NCI-H510A treated with DMSO at 0.1 percent for 48 hours (cell line): ENCODE measurements around the gene TNFRSF17.
A peak's percentile ranks its signal among the peaks of the same experiment; 100 is the strongest.
"Not testable (repeated sequence)": the region's sequence is repeated elsewhere in the genome, so short reads cannot be mapped to it uniquely, and the experiment has no call there.

Source experiments
- DNase-seq: peaks from one replicate; lab custom pipeline; 2025; lab: John Stamatoyannopoulos, UW

Gene TNFRSF17

DNA sequence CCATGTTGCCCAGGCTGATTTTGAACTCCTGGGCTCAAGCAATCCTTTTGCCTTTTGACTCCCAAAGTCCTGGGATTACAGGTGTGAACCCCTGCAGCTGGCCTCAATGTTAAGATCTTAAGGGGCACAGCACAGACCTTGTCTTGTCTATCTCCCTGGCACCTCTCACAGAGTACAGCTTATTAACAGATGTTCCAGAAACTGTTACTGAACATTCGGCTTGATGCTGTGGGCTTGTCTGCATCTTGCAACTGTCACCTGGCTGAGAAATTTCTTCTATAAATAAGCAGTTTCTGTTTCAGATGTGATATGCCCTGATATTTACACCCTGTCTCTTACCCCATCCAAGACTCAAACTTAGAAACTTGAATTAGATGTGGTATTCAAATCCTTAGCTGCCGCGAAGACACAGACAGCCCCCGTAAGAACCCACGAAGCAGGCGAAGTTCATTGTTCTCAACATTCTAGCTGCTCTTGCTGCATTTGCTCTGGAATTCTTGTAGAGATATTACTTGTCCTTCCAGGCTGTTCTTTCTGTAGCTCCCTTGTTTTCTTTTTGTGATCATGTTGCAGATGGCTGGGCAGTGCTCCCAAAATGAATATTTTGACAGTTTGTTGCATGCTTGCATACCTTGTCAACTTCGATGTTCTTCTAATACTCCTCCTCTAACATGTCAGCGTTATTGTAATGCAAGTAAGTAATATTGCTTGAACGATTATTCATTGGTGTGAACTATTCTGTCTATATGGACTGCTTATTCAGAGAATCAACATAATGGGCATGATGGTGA, at the start of gene TNFRSF17:
Gene TNFRSF17, plus strand, starts transcription at position 450 of the 791 bp plus-strand sequence. Its CDS starts 115 bp downstream, at position 565.
- no peak for DNase-seq

DNA sequence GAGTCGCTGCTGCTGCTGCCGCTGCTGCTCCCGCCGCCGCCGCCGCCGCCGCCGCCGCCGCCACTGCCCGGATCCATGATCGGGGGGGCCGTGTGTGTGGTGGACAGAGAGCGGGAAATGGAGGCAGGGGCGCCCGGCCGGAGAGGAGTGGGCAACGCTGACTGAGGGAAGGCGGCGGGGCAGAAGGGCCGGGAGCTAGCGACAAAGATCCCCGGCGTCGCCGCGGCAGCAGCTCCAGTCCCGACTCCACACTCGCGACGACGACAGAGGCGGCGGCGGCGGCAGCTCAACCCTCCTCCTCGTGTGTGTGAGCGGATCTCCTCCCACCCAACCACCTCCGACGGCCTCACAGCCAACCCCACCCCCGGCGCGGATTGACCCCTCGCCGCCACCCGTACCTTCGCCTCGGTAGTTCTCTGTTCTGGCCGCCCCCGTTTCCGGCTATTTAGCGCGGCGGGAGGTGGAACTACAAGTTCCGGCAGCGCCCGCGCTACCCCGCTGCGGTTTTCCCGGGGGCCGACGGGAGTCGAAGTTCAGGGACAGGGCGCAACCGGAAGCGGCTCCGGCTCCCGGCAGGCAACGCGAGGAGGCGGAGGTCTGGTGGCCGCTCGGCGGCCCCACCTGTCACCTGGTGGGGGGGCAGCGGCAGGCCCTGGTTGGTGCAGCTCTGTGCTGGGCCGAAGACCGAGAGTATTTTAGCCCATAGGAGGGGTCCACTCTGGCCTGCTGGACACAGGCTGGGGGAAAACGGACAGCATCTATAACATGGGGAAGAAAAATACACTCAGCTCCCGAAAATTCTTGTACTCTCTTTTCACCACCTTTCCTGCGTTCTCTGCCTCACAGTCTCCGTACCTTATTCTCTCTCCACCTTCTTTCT, 49.1 kb upstream of the TNFRSF17 start, which contains the start of gene GSPT1:
Gene GSPT1, minus strand, starts transcription at position 313 of the 880 bp plus-strand sequence. Its CDS starts 236 bp downstream, at position 77.
- peak; percentile 91 for DNase-seq

DNA sequence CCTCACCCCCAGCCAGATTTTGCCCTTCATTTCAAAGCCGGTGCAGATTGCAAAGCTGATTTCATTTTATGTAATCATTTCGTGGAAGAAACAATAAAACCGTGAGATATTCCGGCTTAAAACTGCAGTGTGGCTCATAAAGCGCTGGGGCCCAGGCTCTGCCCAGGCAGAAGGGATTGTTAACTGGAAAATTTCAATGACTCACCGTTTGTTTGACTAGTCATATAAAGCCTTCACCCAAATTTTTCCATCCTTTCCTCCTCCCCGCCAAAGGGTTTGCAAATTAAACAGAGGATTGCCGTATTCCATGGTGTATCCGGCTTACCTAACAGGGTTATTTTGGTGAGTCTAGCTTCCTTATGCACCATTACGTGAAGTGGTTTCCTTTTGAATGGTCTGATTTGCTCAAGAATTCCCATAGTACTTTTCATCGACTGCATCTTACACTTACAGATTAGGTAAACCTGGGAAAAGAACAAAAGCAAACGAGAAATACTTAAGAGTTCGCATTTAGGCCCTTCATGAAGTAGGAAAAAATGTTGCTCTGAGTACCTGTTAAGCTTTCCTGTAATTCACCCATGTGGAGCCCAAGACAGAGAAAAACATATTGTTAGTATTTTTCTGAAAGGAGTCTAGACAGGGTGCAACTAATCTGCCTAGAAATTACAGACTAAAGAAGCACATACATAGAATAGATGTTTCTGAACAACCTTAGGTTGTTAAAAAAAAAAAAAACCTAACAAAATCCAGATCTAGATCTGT, 48.3 kb upstream of the TNFRSF17 start:
- peak; percentile 15 for DNase-seq

DNA sequence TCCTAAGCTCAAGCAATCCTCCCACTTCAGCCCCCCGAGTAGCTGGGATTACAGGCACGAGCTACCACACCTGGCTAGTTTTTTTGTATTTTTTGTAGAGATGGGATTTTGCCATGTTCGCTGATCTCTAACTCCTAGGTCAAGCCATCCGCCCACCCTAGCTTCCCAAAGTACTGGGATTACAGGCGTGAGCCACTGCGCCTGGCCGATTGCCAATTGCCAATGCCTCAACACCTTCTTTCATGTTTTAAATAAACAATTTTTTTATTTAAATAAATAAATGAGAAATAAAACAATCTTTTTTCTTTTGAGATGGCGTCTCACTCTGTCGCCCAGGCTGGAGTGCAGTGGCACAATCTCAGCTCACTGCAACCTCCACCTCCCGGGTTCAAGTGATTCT, 41.0 kb upstream of the TNFRSF17 start:
- not testable (repeated sequence) for DNase-seq

DNA sequence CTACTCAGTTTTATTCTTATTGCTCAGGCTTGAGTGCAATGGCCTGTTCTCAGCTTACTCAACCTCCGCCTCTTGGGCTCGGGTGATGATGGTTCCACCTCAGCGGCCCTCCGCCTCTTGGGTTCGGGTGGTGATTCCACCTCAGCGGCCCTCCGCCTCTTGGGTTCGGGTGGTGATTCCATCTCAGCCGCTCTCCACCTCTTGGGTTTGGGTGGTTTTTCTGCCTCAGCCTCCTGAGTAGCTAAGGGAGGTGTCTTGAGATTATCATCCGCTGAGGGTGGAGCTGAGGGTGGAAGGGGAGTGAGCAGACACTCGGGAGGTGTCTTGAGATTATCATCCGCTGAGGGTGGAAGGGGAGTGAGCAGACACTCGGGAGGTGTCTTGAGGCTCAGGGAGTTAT, 37.7 kb upstream of the TNFRSF17 start:
- DNase-seq, result not testable (repeated sequence)

DNA sequence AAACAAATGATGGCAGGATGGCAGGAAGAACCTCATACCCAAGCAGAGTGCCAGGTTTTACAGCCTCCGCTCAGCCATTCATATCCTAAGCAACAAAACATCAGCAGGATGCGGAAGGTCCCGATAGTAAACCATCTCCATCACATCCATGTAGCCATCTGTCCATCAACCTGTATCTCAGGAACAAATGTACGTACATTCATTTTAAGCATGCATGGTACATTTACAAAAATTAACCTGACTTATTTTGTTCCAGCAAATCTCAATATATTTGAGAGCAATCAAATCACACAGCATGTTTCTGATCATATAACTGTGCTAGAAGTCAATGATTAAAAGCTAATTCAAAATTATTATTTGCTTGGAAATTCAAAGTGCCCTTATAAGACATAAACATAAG, 23.1 kb upstream of the TNFRSF17 start, which contains the start of gene NPIPB2:
Gene NPIPB2, minus strand, starts transcription at position 101 of the 400 bp plus-strand sequence. Its CDS starts 0 bp downstream, at position 101.
- DNase-seq, result not testable (repeated sequence)

DNA sequence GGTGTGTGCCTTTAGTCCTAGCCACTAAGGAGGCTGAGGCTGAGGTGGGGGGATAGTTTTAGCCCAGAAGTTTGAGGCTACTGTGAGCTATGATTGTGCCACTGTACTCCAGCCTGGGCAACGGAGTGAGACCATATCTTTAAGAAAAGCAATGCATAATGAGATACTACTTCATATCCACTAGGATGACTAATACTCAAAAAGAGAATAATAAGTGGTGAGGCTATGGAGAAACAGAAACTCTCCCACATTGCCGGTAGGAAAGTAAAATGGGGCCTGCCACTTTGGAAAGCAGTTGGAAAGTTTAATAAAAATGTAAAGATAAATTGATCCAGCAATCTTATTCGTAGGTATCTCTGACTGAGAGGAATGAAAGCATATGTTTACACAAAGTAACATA, 18.6 kb upstream of the TNFRSF17 start:
- no peak for DNase-seq

DNA sequence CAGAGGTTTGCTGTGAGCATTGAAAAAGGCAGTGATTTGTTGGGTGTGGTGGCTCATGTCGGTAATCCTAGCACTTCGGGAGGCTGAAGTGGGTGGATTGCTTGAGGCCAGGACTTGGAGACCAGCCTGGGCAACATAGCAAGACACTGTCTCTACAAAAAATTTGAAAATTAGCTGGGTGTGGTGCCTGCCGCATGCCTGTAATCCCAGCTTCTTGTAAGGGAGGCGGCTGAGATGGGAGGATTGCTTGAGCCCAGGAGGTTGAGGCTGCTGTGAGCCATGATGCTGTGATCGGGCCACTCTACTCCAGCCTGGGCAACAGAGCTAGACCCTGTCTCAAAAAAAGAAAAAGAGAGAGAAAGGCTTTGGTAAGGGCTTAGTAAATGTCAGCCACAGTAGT, 16.2 kb upstream of the TNFRSF17 start:
- DNase-seq, result no peak

DNA sequence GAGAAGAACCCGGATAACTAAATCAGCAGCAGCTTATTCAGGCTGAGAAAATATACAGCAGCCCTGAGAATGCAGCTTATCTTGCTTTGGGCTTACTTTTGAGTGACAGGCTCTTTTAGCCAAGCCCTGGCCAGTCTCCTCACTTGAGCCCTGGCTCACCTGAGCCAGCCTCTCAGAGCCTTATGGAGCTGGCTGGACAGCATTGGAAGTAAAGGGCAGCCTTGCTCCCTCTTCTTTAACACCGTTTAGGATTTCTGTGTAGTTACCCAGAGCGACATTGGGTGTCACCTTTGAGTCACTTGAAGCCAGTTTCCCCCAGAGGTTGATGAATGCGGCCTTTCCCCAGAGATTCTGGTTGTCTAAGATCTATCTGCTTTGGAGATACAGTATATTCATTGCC, 15.5 kb upstream of the TNFRSF17 start:
- DNase-seq, result peak; percentile 28

DNA sequence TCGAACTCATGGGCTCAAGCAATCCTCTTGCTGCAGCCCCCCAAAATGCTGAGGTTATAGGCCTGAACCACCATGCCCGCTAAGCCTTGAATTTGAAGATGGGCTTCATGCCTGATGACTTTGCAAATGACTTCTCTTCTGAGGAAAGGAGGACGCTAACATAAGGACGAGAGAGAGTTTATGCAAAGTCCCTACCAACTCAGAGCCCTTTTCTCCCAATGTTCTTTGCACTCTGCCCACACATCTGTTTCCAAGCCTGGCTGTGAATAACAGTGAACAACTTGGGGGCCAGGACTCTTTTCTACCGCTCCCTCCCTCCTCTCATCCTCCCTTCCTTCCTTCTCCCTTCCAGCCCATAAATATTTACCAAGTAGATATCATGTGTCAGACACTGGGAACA, 14.6 kb upstream of the TNFRSF17 start:
- no peak for DNase-seq

DNA sequence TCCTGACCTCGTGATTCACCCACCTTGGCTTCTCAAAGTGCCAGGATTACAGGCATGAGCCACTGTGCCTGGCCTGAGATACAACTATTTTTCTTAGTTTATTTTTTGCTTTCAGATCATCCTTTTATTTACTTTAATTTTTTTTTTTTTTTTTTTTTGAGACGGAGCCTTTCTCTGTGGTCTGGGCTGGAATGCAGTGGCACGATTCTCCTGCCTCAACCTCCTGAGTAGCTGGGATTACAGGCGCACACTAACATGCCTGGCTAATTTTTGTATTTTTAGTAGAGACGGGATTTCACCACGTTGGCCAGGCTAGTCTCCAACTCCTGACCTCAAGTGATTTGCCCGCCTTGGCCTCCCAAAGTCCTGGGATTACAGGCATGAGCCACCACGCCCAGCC, 11.4 kb upstream of the TNFRSF17 start:
- not testable (repeated sequence) for DNase-seq

DNA sequence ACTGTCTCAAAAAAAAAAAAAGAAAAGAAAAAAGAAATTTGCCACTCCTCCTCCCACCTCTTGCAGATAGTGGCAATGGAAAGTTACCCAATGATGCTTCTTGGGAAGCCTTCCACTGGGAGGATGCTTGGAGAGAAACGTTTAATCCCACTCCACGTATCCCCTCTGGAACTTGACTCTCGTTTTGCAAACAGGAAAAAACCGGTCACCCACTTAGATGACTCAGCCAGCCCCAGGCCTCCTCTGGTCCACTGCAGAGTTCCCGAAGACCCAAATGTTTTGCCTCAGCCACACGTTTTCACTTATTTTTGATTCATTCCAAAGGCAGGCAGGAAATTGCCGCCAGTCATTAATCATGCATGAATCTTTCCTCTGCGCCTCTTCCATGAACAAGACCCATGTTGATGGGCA, 9.3 kb upstream of the TNFRSF17 start:
- DNase-seq, result no peak

DNA sequence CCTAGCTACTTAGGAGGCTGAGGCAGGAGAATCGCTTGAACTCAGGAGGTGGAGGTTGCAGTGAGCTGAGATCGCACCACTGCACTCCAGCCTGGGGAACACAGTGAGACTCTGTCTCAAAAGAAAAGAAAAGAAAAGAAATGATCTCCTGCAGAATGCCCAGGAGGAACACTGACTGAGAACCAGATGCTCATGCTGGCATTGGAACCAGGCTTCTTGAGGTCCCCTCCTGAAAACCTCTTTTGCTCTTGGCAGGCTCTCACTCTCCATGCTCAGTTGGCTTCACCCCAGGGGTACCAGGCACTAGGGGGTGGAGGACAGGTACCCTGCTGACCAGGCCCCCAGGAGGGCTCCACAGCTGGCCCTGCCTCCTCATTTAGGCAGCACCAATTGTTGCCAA, 8.5 kb upstream of the TNFRSF17 start:
- DNase-seq, result no peak

DNA sequence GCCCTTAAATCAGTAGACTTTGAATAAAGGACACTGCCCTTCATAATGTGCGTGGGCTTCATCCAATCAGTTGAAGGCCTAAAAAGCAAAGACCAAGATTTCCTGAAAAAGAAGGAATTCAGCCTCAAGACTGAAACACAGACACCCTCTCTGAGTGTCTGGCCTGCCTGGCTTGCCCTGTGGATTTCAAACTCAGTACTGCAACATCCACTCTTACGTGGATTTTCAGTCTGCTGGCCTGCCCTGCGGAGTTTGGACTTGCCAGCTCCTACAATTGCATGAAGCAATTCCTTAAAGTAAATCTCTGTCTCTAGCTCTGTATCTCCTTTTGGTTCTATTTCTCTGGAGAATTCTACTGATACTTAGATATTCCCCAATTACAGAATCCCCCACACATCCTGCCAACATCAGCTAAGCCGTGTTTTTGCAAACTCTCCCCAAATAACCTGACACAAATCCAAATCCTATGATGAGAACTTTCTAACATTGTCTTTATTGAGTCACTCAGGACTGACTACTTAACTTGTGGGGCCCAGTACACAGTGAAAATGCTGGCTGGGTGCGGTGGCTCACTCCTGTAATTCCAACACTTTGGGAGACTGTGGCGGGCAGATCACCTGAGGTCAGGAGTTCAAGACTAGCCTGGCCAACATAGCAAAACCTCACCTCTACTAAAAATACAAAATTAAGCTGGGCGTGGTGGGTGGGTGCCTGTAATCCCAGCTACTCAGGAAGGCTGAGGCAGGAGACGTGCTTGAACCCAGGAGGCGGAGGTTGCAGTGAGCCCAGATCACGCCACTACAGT, 7.2 kb upstream of the TNFRSF17 start:
- DNase-seq, result no peak

DNA sequence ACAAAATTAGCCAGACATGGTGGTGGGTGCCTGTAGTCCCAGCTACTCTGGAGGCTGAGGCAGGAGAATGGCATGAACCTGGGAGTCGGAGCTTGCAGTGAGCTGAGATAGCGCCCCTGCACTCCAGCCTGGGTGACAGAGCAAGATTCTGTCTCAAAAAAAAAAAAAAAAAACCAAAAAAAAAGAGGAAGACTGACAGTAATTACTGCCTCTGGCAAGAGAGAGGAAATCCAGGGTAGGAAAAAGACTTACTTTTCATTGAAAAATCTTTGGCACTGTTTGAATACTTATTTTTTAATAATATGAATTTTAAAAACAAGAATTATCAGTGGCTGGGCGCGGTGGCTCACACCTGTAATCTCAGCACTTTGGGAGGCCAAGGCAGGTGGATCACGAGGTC, 2.6 kb upstream of the TNFRSF17 start:
- DNase-seq, result not testable (repeated sequence)

DNA sequence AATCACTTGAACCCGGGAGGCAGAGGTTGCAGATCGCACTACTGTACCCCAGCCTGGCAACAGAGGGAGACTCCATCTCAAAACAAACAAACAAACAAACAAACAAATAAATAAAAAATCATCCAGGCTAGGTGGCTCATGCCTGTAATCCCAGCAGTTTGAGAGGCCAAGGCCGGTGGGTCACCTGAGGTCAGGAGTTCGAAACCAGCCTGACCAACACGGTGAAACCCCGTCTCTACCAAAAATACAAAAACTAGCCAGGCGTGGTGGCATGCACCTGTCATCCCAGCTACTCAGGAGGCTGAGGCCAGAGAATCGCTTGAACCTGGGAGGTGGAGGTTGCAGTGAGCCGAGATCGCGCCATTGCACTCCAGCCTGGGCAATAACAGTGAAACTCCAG, 2.0 kb upstream of the TNFRSF17 start:
- not testable (repeated sequence) for DNase-seq

DNA sequence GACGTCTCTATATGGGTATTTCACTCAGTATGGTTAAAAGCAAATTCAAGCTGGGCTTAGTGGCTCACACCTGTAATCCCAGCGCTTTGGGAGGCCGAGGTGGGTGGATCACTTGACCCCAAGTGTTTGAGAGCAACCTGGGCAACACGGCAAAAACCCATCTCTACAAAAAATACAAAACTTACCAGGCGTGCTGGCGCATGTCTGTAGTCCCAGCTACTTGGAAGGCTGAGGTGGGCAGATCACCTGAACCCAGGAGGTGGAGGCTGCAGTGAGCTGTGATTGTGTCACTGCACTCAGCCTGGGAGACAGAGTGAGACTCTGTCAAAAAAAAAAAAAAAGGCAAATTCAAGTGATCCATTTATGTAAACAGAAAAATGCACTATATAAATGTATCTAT, 1.3 kb upstream of the TNFRSF17 start:
- no peak for DNase-seq

DNA sequence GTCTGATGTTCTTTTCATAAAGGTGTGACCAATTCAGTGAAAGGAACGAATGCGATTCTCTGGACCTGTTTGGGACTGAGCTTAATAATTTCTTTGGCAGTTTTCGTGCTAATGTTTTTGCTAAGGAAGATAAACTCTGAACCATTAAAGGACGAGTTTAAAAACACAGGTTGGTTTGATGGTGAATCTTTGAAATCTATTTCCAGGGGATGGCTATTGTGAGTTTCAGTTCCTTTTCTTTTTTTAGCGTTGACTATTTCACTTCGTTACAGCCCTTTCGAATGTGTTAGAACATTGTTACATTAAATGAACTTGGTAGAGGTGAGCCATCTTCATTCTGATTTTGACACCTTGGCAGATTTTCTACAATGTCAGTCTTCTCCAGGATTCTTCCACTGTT, 1.2 kb downstream of the TNFRSF17 start:
- no peak for DNase-seq

DNA sequence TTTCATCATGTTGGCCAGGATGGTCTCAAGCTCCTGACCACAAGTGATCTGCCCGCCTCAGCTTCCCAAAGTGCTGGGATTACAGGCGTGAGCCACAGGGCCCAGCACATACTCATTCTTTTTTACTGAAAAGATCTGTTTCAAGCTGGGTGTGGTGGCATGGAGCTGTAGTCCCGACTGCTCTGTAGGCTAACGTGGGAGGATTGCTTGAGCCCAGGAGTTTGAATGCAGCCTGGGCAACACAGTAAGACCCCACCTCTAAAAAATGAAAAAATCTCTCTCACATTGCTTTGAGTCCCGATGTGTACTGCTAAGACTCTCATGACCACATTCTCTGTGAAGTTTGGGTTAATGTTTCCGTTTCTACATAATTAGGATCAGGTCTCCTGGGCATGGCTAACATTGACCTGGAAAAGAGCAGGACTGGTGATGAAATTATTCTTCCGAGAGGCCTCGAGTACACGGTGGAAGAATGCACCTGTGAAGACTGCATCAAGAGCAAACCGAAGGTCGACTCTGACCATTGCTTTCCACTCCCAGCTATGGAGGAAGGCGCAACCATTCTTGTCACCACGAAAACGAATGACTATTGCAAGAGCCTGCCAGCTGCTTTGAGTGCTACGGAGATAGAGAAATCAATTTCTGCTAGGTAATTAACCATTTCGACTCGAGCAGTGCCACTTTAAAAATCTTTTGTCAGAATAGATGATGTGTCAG, 2.3 kb downstream of the TNFRSF17 start:
- DNase-seq, result no peak

DNA sequence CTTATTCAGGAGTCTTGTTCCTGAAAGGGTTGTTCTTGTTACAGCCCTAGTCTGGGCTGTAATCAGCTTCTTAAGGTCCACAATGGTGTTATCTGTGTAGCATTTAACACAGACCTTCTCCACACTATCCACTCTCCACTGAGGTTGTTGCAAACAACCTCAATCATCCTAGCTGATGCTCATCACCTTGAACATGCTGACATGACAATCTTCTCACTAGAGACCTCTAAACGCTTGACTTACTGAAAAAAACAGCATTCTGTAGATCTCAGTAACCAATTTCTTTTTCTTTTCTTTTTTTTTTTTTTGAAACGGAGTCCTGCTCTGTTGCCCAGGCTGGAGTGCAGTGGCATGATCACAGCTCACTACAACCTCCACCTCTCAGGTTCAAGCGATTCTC, 3.6 kb downstream of the TNFRSF17 start:
- DNase-seq, result no peak
